Spleen (tissue), 11 donors: ENCODE measurements around the gene USH1G. TPM values are rescaled to one million over a fixed set of nuclear protein-coding genes. Genes with fewer than 3 reads are reported as not detected.

ENCODE experiments used
- DNase-seq: peaks from one replicate; pipeline ENCODE4 v3.0.0-alpha.2; 2020
- H3K27ac ChIP-seq, 8 donors: fragments of 200-600 bp; sonication (generic) in 7 of 8; 1 replicate in 4 of 8; 2 replicates in 4 of 8; pipeline versions ENCODE4 v1.5.0 to v1.8.0; 2016 to 2021; ENCODE audit warnings: inconsistent platforms in 4 of 8, mild to moderate bottlenecking in 4 of 8, moderate library complexity in 1 of 8
- H3K27me3 ChIP-seq, 7 donors: fragments of 200-600 bp; sonication (generic) in 6 of 7; replicated peaks in 1 of 7; 1 replicate in 4 of 7; 2 replicates in 3 of 7; pipeline versions ENCODE4 v1.5.0 to v1.8.0; 2016 to 2021; ENCODE audit warnings: inconsistent platforms in 3 of 7, mild to moderate bottlenecking in 1 of 7
- H3K36me3 ChIP-seq, 6 donors: fragments of 200-600 bp; sonication (generic) in 5 of 6; 1 replicate in 4 of 6; 2 replicates in 2 of 6; pipeline versions ENCODE4 v1.5.0 to v1.8.0; 2016 to 2021; ENCODE audit warnings: inconsistent platforms in 2 of 6
- H3K4me1 ChIP-seq, 6 donors: fragments of 200-600 bp; sonication (generic) in 5 of 6; 1 replicate in 3 of 6; 2 replicates in 3 of 6; pipeline versions ENCODE4 v1.5.0 to v1.8.0; 2016 to 2021; ENCODE audit warnings: inconsistent platforms in 3 of 6
- H3K4me3 ChIP-seq, 8 donors: fragments of 200-600 bp; sonication (generic) in 7 of 8; 1 replicate in 4 of 8; 2 replicates in 4 of 8; pipeline versions ENCODE4 v1.5.0 to v1.8.0; 2016 to 2021; ENCODE audit warnings: inconsistent platforms in 4 of 8, mild to moderate bottlenecking in 4 of 8, moderate library complexity in 2 of 8
- H3K9me3 ChIP-seq, 8 donors: fragments of 200-600 bp; sonication (generic) in 7 of 8; 1 replicate in 4 of 8; 2 replicates in 4 of 8; pipeline versions ENCODE4 v1.5.0 to v1.8.0; 2016 to 2021; ENCODE audit warnings: inconsistent platforms in 4 of 8
- CTCF ChIP-seq, 11 experiments: fragments of 200-600 bp in 7 of 11; fragments of 450-650 bp in 4 of 11; sonication (generic) in 4 of 11; IDR thresholded peaks in 8 of 11; conservative IDR thresholded peaks in 3 of 11; 1 replicate in 7 of 11; 2 replicates in 4 of 11; pipeline versions ENCODE4 v1.4.0 to v1.8.0; 2016 to 2021; ENCODE audit warnings: antibody characterized with exemption in 11 of 11, inconsistent platforms in 4 of 11, mild to moderate bottlenecking in 1 of 11
- POLR2A ChIP-seq, 3 donors: fragments of 450-650 bp; IDR thresholded peaks; one replicate each; pipeline ENCODE4 v1.5.1; 2017; ENCODE audit warnings: antibody characterized with exemption in 3 of 3, mild to moderate bottlenecking in 1 of 3
- POLR2AphosphoS5 ChIP-seq, 3 donors: sonication (generic); formaldehyde crosslinking; IDR thresholded peaks; one replicate each; pipeline ENCODE4 v1.5.1; 2017; ENCODE audit warnings: antibody characterized with exemption in 3 of 3
- WGBS, 5 donors: extraction: QIAGEN DNeasy Blood & Tissue Kit in 3 of 5; methylation state at CpG; one replicate each; pipeline versions ENCODE4 v1.1.5 to v1.1.7; 2013 to 2018; 5-methylcytosine and 5-hydroxymethylcytosine counted together
- intact Hi-C: fragments of 100-400 bp; cut with DNase I; formaldehyde crosslinking; loops from one replicate; pipeline ENCODE4 v1.15.0; 2023; ENCODE audit warnings: low total_unique reads
- polyA plus RNA-seq, 3 donors: library from polyadenylated mRNA; stranded (reverse); fragments of 200-250 nt; gene quantifications; one replicate each; pipeline ENCODE4 v1.2.1, GENCODE V29; 2013
- total RNA-seq, 7 donors: library from RNA; depleted of rRNA in 3 of 7; stranded (reverse); fragments of >200 nt in 3 of 7; fragmentation: NEBNext Ultra II Directional in 4 of 7; extraction: Animal tissue kit (Norgen Biotek cat#: 25700) in 4 of 7; gene quantifications; one replicate each; pipeline versions ENCODE4 v1.1.0 to v1.2.1, GENCODE V29; 2016 to 2021
- donor health status: healthy with polysubstance abuse.
- donor health status: DM: no; HTN: no; CAD: no; lungs with moderate emphysema.
- donor health status: DM: no; HTN: no; CAD: no.
- donor health status: Bipolar disorder and iron deficiency.
- donor health status: healthy.
- donor health status: DM: no; HTN: no; CAD: no.
- donor health status: DM: yes; HTN: yes; CAD: no.

Gene USH1G
- total and polyA plus RNA-seq, 10 donors: not detected

GRCh38 chr17:74919440-74920305, 3.4 kb downstream of the USH1G start:
- peaks cover 5 to 100% (median 55%) of the 10 kb centered on the region in 7 donors for H3K27me3 ChIP-seq
- intact Hi-C loops: no loop called here
- WGBS, 5 donors: 62 to 76% (median 70%) methylated on average over 39 to 67 of the region's 67 CpGs

DNA sequence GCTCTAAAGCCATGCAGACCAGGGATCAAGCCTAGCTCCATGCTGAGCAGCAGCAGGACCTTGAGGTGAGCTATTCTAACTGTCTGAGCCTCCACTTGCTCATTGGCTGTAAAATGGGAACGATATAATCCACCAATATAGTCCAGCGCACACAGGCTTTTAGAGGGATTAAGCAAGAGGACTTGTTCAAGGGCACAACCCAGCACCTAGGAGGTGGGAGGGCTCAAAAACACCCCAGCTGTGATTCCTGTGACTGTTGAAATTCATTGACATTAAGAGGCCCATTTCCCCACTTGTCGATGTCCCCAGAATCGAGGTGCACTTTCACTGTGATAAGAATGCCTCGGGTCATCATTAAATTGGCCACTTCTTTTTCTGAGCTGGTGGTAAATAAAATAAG, 4.1 kb downstream of the USH1G start:
- 88 to 95% (median 89%) methylated on average over 5 of the region's 5 CpGs for WGBS, 5 donors

More at GRCh38 chr17:74919440-74920305, 3.4 kb downstream of the USH1G start:
- H3K9me3 ChIP-seq: no peaks in the 10 kb centered on the region
- H3K36me3 ChIP-seq: no peaks in the 10 kb centered on the region
- no peak overlapping the region for H3K4me3 ChIP-seq
- no peak for DNase-seq
- TF ChIP-seq POLR2A (IDR thresholded peaks at IDR 0.05): no peak
- TF ChIP-seq CTCF (IDR thresholded peaks at IDR 0.05 in 8 of 11, conservative IDR thresholded peaks at IDR 0.05 in 3 of 11): no peak
- no peak for TF ChIP-seq POLR2AphosphoS5 (IDR thresholded peaks at IDR 0.05)
- peaks cover 15 to 37% (median 21%) of the 10 kb centered on the region in 6 donors for H3K4me1 ChIP-seq
- H3K27ac ChIP-seq: no peak overlapping the region

DNA sequence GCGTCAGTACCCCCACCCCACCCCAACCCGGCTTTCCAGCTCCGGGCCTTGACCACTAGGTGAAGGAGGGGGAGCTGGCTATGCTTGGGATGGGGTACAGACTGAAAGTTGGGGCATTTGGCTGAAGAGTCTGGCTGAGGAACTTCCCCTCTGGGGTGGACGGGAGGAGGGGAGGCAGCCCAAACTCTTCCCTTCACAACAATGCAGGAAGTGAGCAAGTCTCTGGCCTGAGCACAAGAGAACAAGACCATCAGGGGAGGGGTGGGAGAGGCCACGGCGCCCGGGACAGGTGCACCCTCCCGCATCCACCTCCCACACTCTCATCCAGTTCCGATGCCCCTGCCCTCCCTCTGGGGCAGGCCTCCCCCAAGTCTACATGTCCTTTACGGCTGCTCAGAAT, 5.6 kb downstream of the USH1G start:
- intact Hi-C loops: no loop called here
- 33 to 60% (median 43%) methylated on average over 5 to 10 of the region's 10 CpGs for WGBS, 5 donors
- peaks cover 0 to 79% (median 32%) of the 10 kb centered on the region in 7 donors for H3K27me3 ChIP-seq

More for the DNA sequence above, 4.1 kb downstream of the USH1G start:
- TF ChIP-seq POLR2A (IDR thresholded peaks at IDR 0.05) (no peak), POLR2AphosphoS5 (IDR thresholded peaks at IDR 0.05) (no peak), CTCF (IDR thresholded peaks at IDR 0.05 in 8 of 11, conservative IDR thresholded peaks at IDR 0.05 in 3 of 11) (no peak)
- no peak overlapping the region for H3K4me3 ChIP-seq
- no peaks in the 10 kb centered on the region for H3K9me3 ChIP-seq
- intact Hi-C loops: no loop called here
- H3K36me3 ChIP-seq: no peaks in the 10 kb centered on the region
- peaks cover 9 to 30% (median 13%) of the 10 kb centered on the region in 6 donors for H3K4me1 ChIP-seq
- peaks cover 3 to 93% (median 47%) of the 10 kb centered on the region in 7 donors for H3K27me3 ChIP-seq
- H3K27ac ChIP-seq: no peak overlapping the region
- no peak for DNase-seq

More for the DNA sequence above, 5.6 kb downstream of the USH1G start:
- TF ChIP-seq CTCF (IDR thresholded peaks at IDR 0.05 in 8 of 11, conservative IDR thresholded peaks at IDR 0.05 in 3 of 11) (no peak), POLR2A (IDR thresholded peaks at IDR 0.05) (no peak), POLR2AphosphoS5 (IDR thresholded peaks at IDR 0.05) (no peak)
- H3K4me1 ChIP-seq: peaks cover 0 to 15% (median 0%) of the 10 kb centered on the region in 6 donors
- no peak for DNase-seq
- H3K36me3 ChIP-seq: no peaks in the 10 kb centered on the region
- H3K9me3 ChIP-seq: no peaks in the 10 kb centered on the region
- H3K4me3 ChIP-seq: no peak overlapping the region
- no peak overlapping the region for H3K27ac ChIP-seq
